ENCODE data around the gene CBL. TPM values are rescaled to one million over a fixed set of nuclear protein-coding genes. Genes with fewer than 3 reads are reported as not detected.

Gene CBL
- total RNA-seq, 4 donors from 2014 or later, result 10.0 to 39.9 (median 13.0) TPM

GRCh38 chr11:119342023-119342300 is 135.8 kb downstream of the CBL start:
- no peaks in the 10 kb centered on the region for H3K36me3 ChIP-seq
- TF ChIP-seq CTCF (IDR thresholded peaks at IDR 0.05) (no peak), POLR2A (IDR thresholded peaks at IDR 0.05) (no peak)
- DNase-seq, result no peak
- intact Hi-C loops (cut with DNase I; ENCODE audit: low total_unique reads), result no loop called here
- H3K27me3 ChIP-seq, result no peaks in the 10 kb centered on the region
- H3K9me3 ChIP-seq, result no peaks in the 10 kb centered on the region
- H3K4me3 ChIP-seq, result no peak overlapping the region
- H3K27ac ChIP-seq, result no peak overlapping the region
- peaks cover 0 to 13% of the 10 kb centered on the region in 2 donors for H3K4me1 ChIP-seq

GRCh38 chr11:119342362-119343130 is 136.4 kb downstream of the CBL start:
- intact Hi-C loops (cut with DNase I; ENCODE audit: low total_unique reads), result no loop called here
- no peaks in the 10 kb centered on the region for H3K27me3 ChIP-seq
- no peak overlapping the region for H3K27ac ChIP-seq

GRCh38 chr11:119343726-119344125 is 137.6 kb downstream of the CBL start:
- Histone ChIP-seq H3K4me3 (no peak overlapping the region), H3K4me1 (peaks cover 0 to 4% of the 10 kb centered on the region in 2 donors), H3K27me3 (no peaks in the 10 kb centered on the region), H3K9me3 (no peaks in the 10 kb centered on the region), H3K27ac (no peak overlapping the region), H3K36me3 (no peaks in the 10 kb centered on the region)
- TF ChIP-seq CTCF (IDR thresholded peaks at IDR 0.05) (no peak), POLR2A (IDR thresholded peaks at IDR 0.05) (no peak)
- no peak for DNase-seq
- intact Hi-C loops (cut with DNase I; ENCODE audit: low total_unique reads), result no loop called here

More at GRCh38 chr11:119342362-119343130, 136.4 kb downstream of the CBL start:
- Histone ChIP-seq H3K36me3 (no peaks in the 10 kb centered on the region), H3K9me3 (no peaks in the 10 kb centered on the region), H3K4me3 (no peak overlapping the region), H3K4me1 (peaks cover 0 to 8% of the 10 kb centered on the region in 2 donors)
- no peak for TF ChIP-seq CTCF (IDR thresholded peaks at IDR 0.05)
- no peak for TF ChIP-seq POLR2A (IDR thresholded peaks at IDR 0.05)
- no peak for DNase-seq

GRCh38 chr11:119344291-119345010 is 138.3 kb downstream of the CBL start:
- no peaks in the 10 kb centered on the region for H3K36me3 ChIP-seq
- intact Hi-C loops (cut with DNase I; ENCODE audit: low total_unique reads), result no loop called here
- DNase-seq, result no peak
- TF ChIP-seq CTCF (IDR thresholded peaks at IDR 0.05) (no peak), POLR2A (IDR thresholded peaks at IDR 0.05) (no peak)
- no peaks in the 10 kb centered on the region for H3K9me3 ChIP-seq
- peaks cover 0 to 4% of the 10 kb centered on the region in 2 donors for H3K4me1 ChIP-seq
- H3K4me3 ChIP-seq, result no peak overlapping the region
- no peak overlapping the region for H3K27ac ChIP-seq
- no peaks in the 10 kb centered on the region for H3K27me3 ChIP-seq

- Histone ChIP-seq H3K4me1 (peaks cover 0 to 4% of the 10 kb centered on the region in 2 donors), H3K27me3 (no peaks in the 10 kb centered on the region), H3K4me3 (no peak overlapping the region), H3K27ac (no peak overlapping the region), H3K9me3 (no peaks in the 10 kb centered on the region), H3K36me3 (no peaks in the 10 kb centered on the region)
- TF ChIP-seq CTCF (IDR thresholded peaks at IDR 0.05), result no peak
- no peak for TF ChIP-seq POLR2A (IDR thresholded peaks at IDR 0.05)
- intact Hi-C loops (cut with DNase I; ENCODE audit: low total_unique reads), result no loop called here
- DNase-seq, result no peak
Observed at GRCh38 chr11:119345685-119346084, 139.5 kb downstream of the CBL start.
